Caco-2 (cell line): ENCODE results near the gene TPSD1. TPM values are rescaled to one million over a fixed set of nuclear protein-coding genes. Genes with fewer than 3 reads are reported as not detected.

ENCODE experiments used
- BruUV-seq: library from RNA; stranded (reverse); fragments of 400-500 nt; replicated peaks from 2 replicates; lab custom pipeline; 2021; lab: Mats Ljungman, UMichigan
- CTCF ChIA-PET: fragments of 300-600 bp; sonication (Branson Sonifier 250); formaldehyde crosslinking; loops from one replicate; lab custom pipeline; 2022; ENCODE audit warnings: antibody characterized with exemption; lab: Charles Lee
- POLR2A ChIA-PET: fragments of 300-600 bp; sonication (Branson Sonifier 250); formaldehyde crosslinking; loops from one replicate; lab custom pipeline; 2022; ENCODE audit warnings: antibody characterized with exemption; lab: Charles Lee
- DNase-seq, 2 experiments: peaks; one replicate each; pipeline versions ENCODE4 v3.0.0 to v3.0.0-alpha.2; 2020 to 2022
- H3K27me3 ChIP-seq: replicated peaks from 2 replicates; pipeline ENCODE4 v1.6.0; 2011; ENCODE audit warnings: low read length; ENCODE audit not compliant: control insufficient read depth, insufficient read depth
- H3K36me3 ChIP-seq: 2 replicates; pipeline ENCODE4 v1.5.1; 2011; ENCODE audit warnings: low read length; ENCODE audit not compliant: control insufficient read depth, insufficient read depth
- H3K4me1 ChIP-seq: fragments of 250-450 bp; sonication (Bioruptor Pico); 2 replicates; pipeline ENCODE4 v1.5.1; 2020; ENCODE audit warnings: mild to moderate bottlenecking
- H3K4me3 ChIP-seq: 2 replicates; pipeline ENCODE4 v1.5.1; 2011; ENCODE audit warnings: low read depth, mild to moderate bottlenecking, control low read depth, low read length
- H3K9me3 ChIP-seq: fragments of 250-450 bp; sonication (Bioruptor Pico); 2 replicates; pipeline ENCODE4 v1.5.1; 2020; ENCODE audit warnings: mild to moderate bottlenecking, moderate library complexity
- H3K27ac Mint-ChIP-seq: one replicate; pipeline ENCODE4 v1.8.0; 2022; ENCODE audit warnings: mixed read lengths; ENCODE audit not compliant: unreplicated experiment
- H3K27me3 Mint-ChIP-seq: one replicate; pipeline ENCODE4 v1.8.0; 2022; ENCODE audit warnings: mixed read lengths; ENCODE audit not compliant: insufficient read depth, unreplicated experiment
- H3K36me3 Mint-ChIP-seq: one replicate; pipeline ENCODE4 v1.8.0; 2022; ENCODE audit warnings: mild to moderate bottlenecking, mixed read lengths; ENCODE audit not compliant: insufficient read depth, unreplicated experiment
- H3K4me1 Mint-ChIP-seq: one replicate; pipeline ENCODE4 v1.8.0; 2022; ENCODE audit warnings: low read depth, mixed read lengths; ENCODE audit not compliant: unreplicated experiment
- H3K4me3 Mint-ChIP-seq: one replicate; pipeline ENCODE4 v1.8.0; 2022; ENCODE audit warnings: mild to moderate bottlenecking, moderate library complexity, mixed read lengths; ENCODE audit not compliant: unreplicated experiment
- H3K9me3 Mint-ChIP-seq: one replicate; pipeline ENCODE4 v1.8.0; 2022; ENCODE audit warnings: mixed read lengths; ENCODE audit not compliant: unreplicated experiment
- CTCF ChIP-seq, 2 experiments: fragments of 200-600 bp in 1 of 2; IDR thresholded peaks; 1 replicate in 1 of 2; 2 replicates in 1 of 2; pipeline versions ENCODE4 v1.5.1 to v1.8.0; 2011 to 2022; ENCODE audit warnings: antibody characterized with exemption in 1 of 2, control low read depth in 1 of 2, inconsistent platforms in 1 of 2, low read depth in 1 of 2, low read length in 1 of 2, mild to moderate bottlenecking in 1 of 2, moderate library complexity in 1 of 2; ENCODE audit not compliant: insufficient read depth in 1 of 2, severe bottlenecking in 1 of 2, unreplicated experiment in 1 of 2
- intact Hi-C: fragments of 100-400 bp; cut with micrococcal nuclease; formaldehyde crosslinking; loops from one replicate; pipeline ENCODE4 v1.10.0; 2022; ENCODE audit not compliant: unreplicated experiment
- total RNA-seq: library from RNA; stranded (reverse); gene quantifications from 2 replicates; pipeline ENCODE4 v1.2.3, GENCODE V29; 2022

Gene TPSD1
- total RNA-seq, 1 experiment from 2014 or later: not detected

- Mint-ChIP-seq H3K36me3 (no peaks in the 10 kb centered on the region), H3K27ac (no peak overlapping the region), H3K9me3 (peaks cover 3% of the 10 kb centered on the region), H3K4me3 (peak overlapping the region; percentile 56), H3K4me1 (no peaks in the 10 kb centered on the region), H3K27me3 (peaks cover 4% of the 10 kb centered on the region)
- H3K27me3 ChIP-seq: no peaks in the 10 kb centered on the region; the same call in 1 of the 2 replicates
- no peaks in the 10 kb centered on the region for H3K9me3 ChIP-seq
- intact Hi-C loops: no loop called here
- H3K4me1 ChIP-seq: no peaks in the 10 kb centered on the region
- BruUV-seq: no TSS peak
- no peaks in the 10 kb centered on the region for H3K36me3 ChIP-seq
- ChIA-PET POLR2A (no interaction called here), CTCF (no interaction called here)
- peak overlapping the region; percentile 25 for H3K4me3 ChIP-seq
- DNase-seq: no peak
- no peak for TF ChIP-seq CTCF (IDR thresholded peaks at IDR 0.05; ENCODE audit: insufficient read depth in 1 of 2, low read depth in 1 of 2, low read length in 1 of 2, severe bottlenecking in 1 of 2, unreplicated experiment in 1 of 2)
These were observed 3.3 kb downstream of the TPSD1 start for GRCh38 chr16:1258906-1259759.

- H3K9me3 ChIP-seq: no peaks in the 10 kb centered on the region
- POLR2A ChIA-PET: no interaction called here
- no peaks in the 10 kb centered on the region for H3K36me3 ChIP-seq
- H3K4me3 Mint-ChIP-seq: no peak overlapping the region
- H3K4me3 ChIP-seq: no peak overlapping the region
- no peak for TF ChIP-seq CTCF (IDR thresholded peaks at IDR 0.05; ENCODE audit: insufficient read depth in 1 of 2, low read depth in 1 of 2, low read length in 1 of 2, severe bottlenecking in 1 of 2, unreplicated experiment in 1 of 2)
- no peak for DNase-seq
- no peak overlapping the region for H3K27ac Mint-ChIP-seq
- peaks cover 6% of the 10 kb centered on the region for H3K27me3 Mint-ChIP-seq
- CTCF ChIA-PET: no interaction called here
- H3K27me3 ChIP-seq: no peaks in the 10 kb centered on the region; the same call in 1 of the 2 replicates
- no peaks in the 10 kb centered on the region for H3K4me1 Mint-ChIP-seq
- H3K9me3 Mint-ChIP-seq: peaks cover 9% of the 10 kb centered on the region
- no peaks in the 10 kb centered on the region for H3K36me3 Mint-ChIP-seq
- intact Hi-C loops: no loop called here
- no TSS peak for BruUV-seq
- H3K4me1 ChIP-seq: no peaks in the 10 kb centered on the region
These were observed 3.8 kb downstream of the TPSD1 start for GRCh38 chr16:1259760-1260068.

- H3K27me3 Mint-ChIP-seq: peaks cover 6% of the 10 kb centered on the region
- no peaks in the 10 kb centered on the region; the same call in 1 of the 2 replicates for H3K27me3 ChIP-seq
These were observed 4.3 kb downstream of the TPSD1 start for GRCh38 chr16:1260101-1260680.

More at GRCh38 chr16:1260101-1260680, 4.3 kb downstream of the TPSD1 start:
- Mint-ChIP-seq H3K36me3 (no peaks in the 10 kb centered on the region), H3K4me1 (no peaks in the 10 kb centered on the region), H3K9me3 (peaks cover 11% of the 10 kb centered on the region), H3K27ac (no peak overlapping the region), H3K4me3 (no peak overlapping the region)
- ChIA-PET POLR2A (no interaction called here), CTCF (no interaction called here)
- H3K4me1 ChIP-seq: no peaks in the 10 kb centered on the region
- no peak overlapping the region for H3K4me3 ChIP-seq
- TF ChIP-seq CTCF (IDR thresholded peaks at IDR 0.05; ENCODE audit: insufficient read depth in 1 of 2, low read depth in 1 of 2, low read length in 1 of 2, severe bottlenecking in 1 of 2, unreplicated experiment in 1 of 2): no peak
- DNase-seq: no peak
- no TSS peak for BruUV-seq
- no peaks in the 10 kb centered on the region for H3K36me3 ChIP-seq
- intact Hi-C loops: no loop called here
- no peaks in the 10 kb centered on the region for H3K9me3 ChIP-seq
